ENCODE results near the gene NDUFB2.
A peak's percentile ranks its signal among the peaks of the same experiment; 100 is the strongest.

- TF ChIP-seq CTCF (IDR thresholded peaks at IDR 0.05; ENCODE audit: poor library complexity, severe bottlenecking) (no peak), EZH2 (IDR thresholded peaks at IDR 0.05; ENCODE audit: borderline replicate concordance, insufficient read depth, low read length, poor library complexity, severe bottlenecking) (no peak), RAD21 (conservative IDR thresholded peaks at IDR 0.05) (no peak), SMC3 (conservative IDR thresholded peaks at IDR 0.05; ENCODE audit: poor library complexity) (peak; percentile 16), POLR2AphosphoS5 (IDR thresholded peaks at IDR 0.05) (no peak), REST (IDR thresholded peaks at IDR 0.05; ENCODE audit: borderline replicate concordance) (no peak)
Observed at GRCh38 chr7:140674899-140675701, 21.4 kb upstream of the NDUFB2 start.

All from neural cell (in vitro differentiated cells).